Liver (tissue), 3 donors: Measurements from ENCODE around the gene S100PBP.

Source experiments
- EGR1 ChIP-seq, 2 donors: IDR thresholded peaks; 2 replicates each; pipeline ENCODE4 v1.6.1; 2016 to 2018; ENCODE audit warnings: antibody characterized with exemption in 2 of 2, low read depth in 2 of 2
- FOXA1 ChIP-seq: IDR thresholded peaks from 2 replicates; pipeline ENCODE4 v1.6.1; 2016; ENCODE audit warnings: antibody characterized with exemption
- HNF4A ChIP-seq, 2 donors: conservative IDR thresholded peaks; 2 replicates each; pipeline ENCODE4 v1.6.1; 2016; ENCODE audit warnings: antibody characterized with exemption in 2 of 2, mild to moderate bottlenecking in 2 of 2
- JUND ChIP-seq, 2 donors: IDR thresholded peaks; 2 replicates each; pipeline ENCODE4 v1.6.1; 2016; ENCODE audit warnings: antibody characterized with exemption in 2 of 2
- RAD21 ChIP-seq, 2 donors: IDR thresholded peaks; 2 replicates each; pipeline ENCODE4 v1.6.1; 2016; ENCODE audit warnings: antibody characterized with exemption in 2 of 2, mild to moderate bottlenecking in 2 of 2
- REST ChIP-seq: IDR thresholded peaks from 2 replicates; pipeline ENCODE4 v1.6.1; 2016; ENCODE audit warnings: antibody characterized with exemption, mild to moderate bottlenecking
- RXRA ChIP-seq, 2 donors: IDR thresholded peaks; 2 replicates each; pipeline ENCODE4 v1.6.1; 2017 to 2018; ENCODE audit warnings: antibody characterized with exemption in 2 of 2, mild to moderate bottlenecking in 1 of 2
- SP1 ChIP-seq: IDR thresholded peaks from 2 replicates; pipeline ENCODE4 v1.6.1; 2018; ENCODE audit warnings: antibody characterized with exemption, mild to moderate bottlenecking
- TAF1 ChIP-seq: conservative IDR thresholded peaks from 2 replicates; pipeline ENCODE4 v1.6.1; 2016; ENCODE audit warnings: antibody characterized with exemption, mild to moderate bottlenecking
- YY1 ChIP-seq: IDR thresholded peaks from 2 replicates; pipeline ENCODE4 v1.6.1; 2016; ENCODE audit warnings: antibody characterized with exemption, mild to moderate bottlenecking
- ZBTB33 ChIP-seq: IDR thresholded peaks from 2 replicates; pipeline ENCODE4 v1.6.1; 2016; ENCODE audit warnings: antibody characterized with exemption
- TF ChIP-seq, protein P1 (sequence below): fragments of 150-350 bp; IDR thresholded peaks from 2 replicates; pipeline ENCODE4 v1.5.1; 2017; ENCODE audit warnings: improper control_type of control experiment, low read depth, low read length; ENCODE audit not compliant: missing input control
- TF ChIP-seq, protein P2 (sequence below): IDR thresholded peaks from 2 replicates; pipeline ENCODE4 v1.6.1; 2016; ENCODE audit warnings: antibody characterized with exemption
- TF ChIP-seq, protein P3 (sequence below): IDR thresholded peaks from 2 replicates; pipeline ENCODE4 v1.6.1; 2016; ENCODE audit warnings: antibody characterized with exemption
- donor health status: healthy.
- donor health status: healthy.

- TF ChIP-seq RAD21 (IDR thresholded peaks at IDR 0.05), result no peak
- TF ChIP-seq, protein P1, sequence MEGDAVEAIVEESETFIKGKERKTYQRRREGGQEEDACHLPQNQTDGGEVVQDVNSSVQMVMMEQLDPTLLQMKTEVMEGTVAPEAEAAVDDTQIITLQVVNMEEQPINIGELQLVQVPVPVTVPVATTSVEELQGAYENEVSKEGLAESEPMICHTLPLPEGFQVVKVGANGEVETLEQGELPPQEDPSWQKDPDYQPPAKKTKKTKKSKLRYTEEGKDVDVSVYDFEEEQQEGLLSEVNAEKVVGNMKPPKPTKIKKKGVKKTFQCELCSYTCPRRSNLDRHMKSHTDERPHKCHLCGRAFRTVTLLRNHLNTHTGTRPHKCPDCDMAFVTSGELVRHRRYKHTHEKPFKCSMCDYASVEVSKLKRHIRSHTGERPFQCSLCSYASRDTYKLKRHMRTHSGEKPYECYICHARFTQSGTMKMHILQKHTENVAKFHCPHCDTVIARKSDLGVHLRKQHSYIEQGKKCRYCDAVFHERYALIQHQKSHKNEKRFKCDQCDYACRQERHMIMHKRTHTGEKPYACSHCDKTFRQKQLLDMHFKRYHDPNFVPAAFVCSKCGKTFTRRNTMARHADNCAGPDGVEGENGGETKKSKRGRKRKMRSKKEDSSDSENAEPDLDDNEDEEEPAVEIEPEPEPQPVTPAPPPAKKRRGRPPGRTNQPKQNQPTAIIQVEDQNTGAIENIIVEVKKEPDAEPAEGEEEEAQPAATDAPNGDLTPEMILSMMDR, result no peak
- TF ChIP-seq, protein P2, sequence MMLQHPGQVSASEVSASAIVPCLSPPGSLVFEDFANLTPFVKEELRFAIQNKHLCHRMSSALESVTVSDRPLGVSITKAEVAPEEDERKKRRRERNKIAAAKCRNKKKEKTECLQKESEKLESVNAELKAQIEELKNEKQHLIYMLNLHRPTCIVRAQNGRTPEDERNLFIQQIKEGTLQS, result no peak
- TF ChIP-seq YY1, result no peak
- TF ChIP-seq ZBTB33, result no peak
- TF ChIP-seq SP1, result no peak
- no peak for TF ChIP-seq REST
- TF ChIP-seq, protein P3, sequence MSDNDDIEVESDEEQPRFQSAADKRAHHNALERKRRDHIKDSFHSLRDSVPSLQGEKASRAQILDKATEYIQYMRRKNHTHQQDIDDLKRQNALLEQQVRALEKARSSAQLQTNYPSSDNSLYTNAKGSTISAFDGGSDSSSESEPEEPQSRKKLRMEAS, result no peak
- TF ChIP-seq JUND (IDR thresholded peaks at IDR 0.05), result no peak
- no peak for TF ChIP-seq EGR1 (IDR thresholded peaks at IDR 0.05; ENCODE audit: low read depth in 2 of 2)
- no peak for TF ChIP-seq FOXA1
- TF ChIP-seq RXRA (IDR thresholded peaks at IDR 0.05), result no peak
- TF ChIP-seq TAF1, result no peak
- no peak for TF ChIP-seq HNF4A (conservative IDR thresholded peaks at IDR 0.05)
Observed at GRCh38 chr1:32901823-32902534, 84.5 kb downstream of the S100PBP start.
